Testis (tissue), 3 donors: ENCODE results near the gene AZGP1. TPM values are rescaled to one million over a fixed set of nuclear protein-coding genes. Genes with fewer than 3 reads are reported as not detected.
A peak's percentile ranks its signal among the peaks of the same experiment; 100 is the strongest.
"Not testable (repeated sequence)": the region's sequence is repeated elsewhere in the genome, so short reads cannot be mapped to it uniquely, and the experiment has no call there.

Experiments used
- DNase-seq: peaks from one replicate; pipeline ENCODE4 v3.0.0-alpha.2; 2019
- H3K27ac ChIP-seq, 2 donors: fragments of 200-600 bp; sonication (generic); one replicate each; pipeline ENCODE4 v1.5.1; 2019
- H3K27me3 ChIP-seq: fragments of 200-600 bp; sonication (generic); one replicate; pipeline ENCODE4 v1.5.1; 2019
- H3K36me3 ChIP-seq: fragments of 200-600 bp; sonication (generic); one replicate; pipeline ENCODE4 v1.5.1; 2017; ENCODE audit warnings: low read depth; ENCODE audit errors: missing control alignments
- H3K4me1 ChIP-seq: fragments of 200-600 bp; sonication (generic); one replicate; pipeline ENCODE4 v1.5.1; 2019
- H3K4me3 ChIP-seq, 2 donors: fragments of 200-600 bp; sonication (generic); one replicate each; pipeline ENCODE4 v1.5.1; 2017 to 2019
- H3K9me3 ChIP-seq: fragments of 200-600 bp; sonication (generic); one replicate; pipeline ENCODE4 v1.5.1; 2017
- POLR2A ChIP-seq: fragments of 450-650 bp; IDR thresholded peaks from one replicate; pipeline ENCODE4 v1.6.1; 2017; ENCODE audit warnings: antibody characterized with exemption, mild to moderate bottlenecking, moderate library complexity
- WGBS, 2 donors: methylation state at CpG; one replicate each; pipeline ENCODE4 v1.1.5; 2018; 5-methylcytosine and 5-hydroxymethylcytosine counted together
- intact Hi-C: fragments of 100-400 bp; cut with DNase I; formaldehyde crosslinking; loops from one replicate; pipeline ENCODE4 v1.15.1; 2023; ENCODE audit warnings: low total_unique reads
- polyA plus RNA-seq: library from polyadenylated mRNA; stranded (reverse); fragments of 350-450 nt; fragmentation: Illumina TruSeq; extraction: RNeasy Lipid Tissue Mini Kit (QIAGEN cat#74804); gene quantifications from one replicate; pipeline ENCODE4 v1.2.3, GENCODE V29; 2014; ENCODE audit warnings: low read depth, low replicate concordance; ENCODE audit not compliant: insufficient read depth
- total RNA-seq, 2 donors: library from RNA; depleted of rRNA; stranded (reverse); fragments of >200 nt; gene quantifications; one replicate each; pipeline ENCODE4 v1.2.3, GENCODE V29; 2016
- TF ChIP-seq, protein P1 (sequence below), 3 experiments: fragments of 450-650 bp in 2 of 3; fragments of 200-600 bp in 1 of 3; sonication (generic) in 1 of 3; IDR thresholded peaks; one replicate each; pipeline ENCODE4 v1.5.1; 2016 to 2019; ENCODE audit warnings: antibody characterized with exemption in 3 of 3, mild to moderate bottlenecking in 2 of 3, moderate library complexity in 1 of 3

Gene AZGP1
- total and polyA plus RNA-seq, 3 donors from 2014 or later, result 42.1 to 81.2 (median 60.5) TPM

DNA sequence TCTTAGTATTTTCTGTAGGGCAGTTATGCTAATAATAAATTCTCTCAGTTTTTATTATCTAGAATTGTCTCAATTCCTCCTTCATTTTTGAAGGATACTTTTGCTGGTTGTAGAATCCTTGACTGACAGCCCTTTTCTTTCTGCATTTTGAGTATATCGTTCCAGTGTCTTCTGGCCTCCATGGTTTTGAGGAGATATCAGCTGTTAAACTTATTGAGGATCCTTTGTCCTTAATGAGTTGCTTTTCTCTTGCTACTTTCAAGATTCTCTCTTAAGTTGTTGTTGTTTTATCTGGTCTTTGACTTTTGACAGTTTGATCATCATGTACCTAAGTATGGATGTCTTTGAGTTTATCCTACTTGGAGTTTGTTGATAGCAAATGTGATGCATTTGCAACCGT is 37.5 kb downstream of the AZGP1 start:
- Histone ChIP-seq H3K36me3 (no peaks in the 10 kb centered on the region), H3K27ac (no peak overlapping the region), H3K27me3 (no peaks in the 10 kb centered on the region), H3K4me1 (no peaks in the 10 kb centered on the region), H3K9me3 (no peaks in the 10 kb centered on the region), H3K4me3 (no peak overlapping the region)
- 88 to 96% methylated on average over 2 of the region's 2 CpGs for WGBS, 2 donors
- TF ChIP-seq, protein P1, sequence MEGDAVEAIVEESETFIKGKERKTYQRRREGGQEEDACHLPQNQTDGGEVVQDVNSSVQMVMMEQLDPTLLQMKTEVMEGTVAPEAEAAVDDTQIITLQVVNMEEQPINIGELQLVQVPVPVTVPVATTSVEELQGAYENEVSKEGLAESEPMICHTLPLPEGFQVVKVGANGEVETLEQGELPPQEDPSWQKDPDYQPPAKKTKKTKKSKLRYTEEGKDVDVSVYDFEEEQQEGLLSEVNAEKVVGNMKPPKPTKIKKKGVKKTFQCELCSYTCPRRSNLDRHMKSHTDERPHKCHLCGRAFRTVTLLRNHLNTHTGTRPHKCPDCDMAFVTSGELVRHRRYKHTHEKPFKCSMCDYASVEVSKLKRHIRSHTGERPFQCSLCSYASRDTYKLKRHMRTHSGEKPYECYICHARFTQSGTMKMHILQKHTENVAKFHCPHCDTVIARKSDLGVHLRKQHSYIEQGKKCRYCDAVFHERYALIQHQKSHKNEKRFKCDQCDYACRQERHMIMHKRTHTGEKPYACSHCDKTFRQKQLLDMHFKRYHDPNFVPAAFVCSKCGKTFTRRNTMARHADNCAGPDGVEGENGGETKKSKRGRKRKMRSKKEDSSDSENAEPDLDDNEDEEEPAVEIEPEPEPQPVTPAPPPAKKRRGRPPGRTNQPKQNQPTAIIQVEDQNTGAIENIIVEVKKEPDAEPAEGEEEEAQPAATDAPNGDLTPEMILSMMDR (IDR thresholded peaks at IDR 0.05), result no peak
- TF ChIP-seq POLR2A, result no peak
- intact Hi-C loops, result no loop called here
- DNase-seq, result no peak

DNA sequence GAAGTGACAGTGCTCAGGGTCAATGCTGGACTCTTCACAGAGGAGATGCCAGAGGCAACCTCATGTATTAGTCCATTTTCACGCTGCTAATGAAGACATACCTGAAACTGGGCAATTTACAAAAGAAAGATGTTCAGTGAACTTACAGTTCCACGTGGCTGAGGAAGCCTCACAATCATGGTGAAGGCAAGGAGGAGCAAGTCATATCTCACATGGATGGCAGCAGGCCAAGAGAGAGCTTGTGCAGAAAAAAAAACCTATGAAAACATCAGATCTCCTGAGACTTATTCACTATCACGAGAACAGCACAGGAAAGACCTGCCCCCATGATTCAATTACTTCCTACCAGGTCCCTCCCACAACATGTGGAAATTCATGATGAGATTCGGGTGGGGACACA is 40.8 kb downstream of the AZGP1 start:
- DNase-seq, H3K9me3 ChIP-seq, H3K4me3 ChIP-seq, H3K27me3 ChIP-seq, H3K36me3 ChIP-seq, H3K4me1 ChIP-seq, H3K27ac ChIP-seq, intact Hi-C loops: not testable (repeated sequence)
- WGBS, 2 donors, result 46 to 53% methylated on average over 4 of the region's 4 CpGs

DNA sequence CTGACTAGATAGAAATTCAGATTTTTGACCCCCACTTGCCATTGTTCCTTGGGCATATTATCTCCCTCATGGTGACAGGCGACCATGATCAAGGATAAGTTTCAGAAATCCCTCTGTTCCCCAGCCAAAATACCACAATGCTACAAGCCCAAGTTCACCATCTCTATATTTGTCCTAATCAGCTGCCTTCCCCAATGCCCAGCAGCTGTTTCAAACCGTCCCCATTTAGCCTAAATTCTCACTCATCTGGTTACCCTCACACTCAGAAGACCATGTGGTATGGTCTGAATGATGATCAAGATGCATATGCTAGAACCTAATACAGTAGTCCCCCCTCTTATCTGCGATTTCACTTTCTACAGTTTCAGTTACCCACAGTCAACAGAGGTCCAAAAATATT is 45.5 kb downstream of the AZGP1 start:
- no peak for DNase-seq
- WGBS, 2 donors, result 86 to 88% methylated on average over 3 of the region's 3 CpGs
- TF ChIP-seq, protein P1 (IDR thresholded peaks at IDR 0.05), result no peak
- TF ChIP-seq POLR2A, result no peak
- H3K4me3 ChIP-seq, result no peak overlapping the region
- intact Hi-C loops, result no loop called here
- H3K4me1 ChIP-seq, result no peaks in the 10 kb centered on the region
- H3K27me3 ChIP-seq, result no peaks in the 10 kb centered on the region
- H3K27ac ChIP-seq, result no peak overlapping the region
- H3K9me3 ChIP-seq, result no peaks in the 10 kb centered on the region
- no peaks in the 10 kb centered on the region for H3K36me3 ChIP-seq

DNA sequence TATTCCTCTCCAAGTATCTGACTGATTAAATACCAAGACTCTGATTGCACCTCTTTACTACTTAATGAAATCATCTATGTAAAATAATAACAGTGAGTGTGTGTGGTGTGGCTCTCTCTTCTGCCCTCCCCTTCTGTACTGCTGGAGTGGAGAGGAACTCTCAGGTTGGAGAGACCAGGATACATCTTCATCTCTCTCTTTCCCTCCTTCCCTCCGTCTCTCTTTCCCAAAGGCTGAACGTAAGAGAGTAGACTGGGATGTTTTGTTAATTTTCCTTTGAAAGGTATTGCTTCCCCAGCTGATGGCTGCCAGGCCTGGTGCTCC is 46.1 kb downstream of the AZGP1 start:
- no peaks in the 10 kb centered on the region for H3K9me3 ChIP-seq
- H3K4me3 ChIP-seq, result no peak overlapping the region
- intact Hi-C loops, result no loop called here
- no peaks in the 10 kb centered on the region for H3K4me1 ChIP-seq
- no peaks in the 10 kb centered on the region for H3K36me3 ChIP-seq
- no peak overlapping the region for H3K27ac ChIP-seq
- DNase-seq, result no peak
- WGBS, 2 donors, result 20 to 23% methylated on average over 2 of the region's 2 CpGs
- TF ChIP-seq, protein P1 (IDR thresholded peaks at IDR 0.05), result no peak
- no peak for TF ChIP-seq POLR2A
- no peaks in the 10 kb centered on the region for H3K27me3 ChIP-seq

DNA sequence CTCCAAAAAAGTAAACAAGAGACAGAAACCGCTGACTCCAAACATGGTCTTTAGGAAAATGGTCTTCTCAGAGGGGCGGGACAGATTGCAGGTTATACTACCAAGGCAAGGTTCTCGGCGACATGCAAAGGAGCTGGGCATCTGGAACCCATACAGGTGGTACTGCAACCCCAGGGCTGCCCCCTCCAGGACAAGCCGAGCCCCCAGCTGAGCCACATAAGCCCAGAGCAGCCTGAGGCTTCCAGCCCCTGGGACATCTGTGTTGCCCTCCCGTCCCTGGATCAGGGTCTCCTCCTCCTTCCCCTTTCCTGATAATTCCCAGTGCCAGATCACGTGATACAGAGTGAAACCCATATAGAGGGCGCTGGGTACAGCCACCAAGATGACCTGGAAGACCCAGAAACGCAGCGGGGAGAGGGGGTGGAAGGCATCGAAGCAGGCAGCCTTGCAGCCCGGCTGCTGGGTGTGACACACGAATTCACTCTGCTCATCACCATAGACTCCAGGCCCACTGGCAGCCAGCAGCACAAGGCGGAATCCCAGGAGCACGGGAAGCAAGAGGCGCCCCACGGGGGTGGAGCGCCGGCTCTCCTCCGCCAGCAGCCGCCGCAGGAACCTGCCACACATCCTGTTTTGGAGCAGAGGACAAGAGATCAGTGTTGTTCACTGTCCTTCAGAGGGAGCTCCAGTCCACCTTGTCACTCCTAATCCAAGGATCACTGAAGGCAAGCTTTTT is 46.7 kb downstream of the AZGP1 start, which contains the start of gene GJC3:
TSS of gene GJC3 (minus strand) at position 627 of the 736 bp plus-strand sequence. CDS start at position 627, 0 bp downstream.
- Histone ChIP-seq H3K27me3 (no peaks in the 10 kb centered on the region), H3K36me3 (no peaks in the 10 kb centered on the region), H3K9me3 (no peaks in the 10 kb centered on the region), H3K4me3 (no peak within 1 kb of the TSS), H3K27ac (no peak within 1 kb of the TSS), H3K4me1 (no peaks in the 10 kb centered on the region)
- no peak for TF ChIP-seq POLR2A
- TF ChIP-seq, protein P1 (IDR thresholded peaks at IDR 0.05), result no peak
- intact Hi-C loops, result no loop called here
- 22 to 30% methylated on average over 15 to 22 of the region's 22 CpGs for WGBS, 2 donors
- DNase-seq, result peak; percentile 51
